T-cell (primary cell): ENCODE data around the gene CACNA1E. TPM values are rescaled to one million over a fixed set of nuclear protein-coding genes. Genes with fewer than 3 reads are reported as not detected.

Source experiments
- ATAC-seq, 4 experiments: fragments of 200-7000 bp in 3 of 4; fragments of 150-1000 bp in 1 of 4; cut with Tn5 transposase; replicated peaks in 1 of 4; 1 replicate in 3 of 4; 2 replicates in 1 of 4; pipeline ENCODE4 v1.10.0; 2021; ENCODE audit warnings: moderate library complexity in 3 of 4, mild to moderate bottlenecking in 2 of 4, moderate number of reproducible peaks in 1 of 4
- CTCF ChIA-PET, 2 donors: fragments of 300-600 bp; sonication (Branson Sonifier 250); formaldehyde crosslinking; loops; one replicate each; lab custom pipeline; 2022; ENCODE audit warnings: antibody characterized with exemption in 2 of 2; lab: Charles Lee
- POLR2A ChIA-PET, 2 donors: fragments of 300-600 bp; sonication (Branson Sonifier 250); formaldehyde crosslinking; loops; one replicate each; lab custom pipeline; 2022; ENCODE audit warnings: antibody characterized with exemption in 2 of 2; lab: Charles Lee
- DNase-seq, 35 experiments: peaks; one replicate each; pipeline versions ENCODE4 v3.0.0 to v3.0.0-alpha.2; 2013 to 2023
- H3K27ac ChIP-seq: one replicate; pipeline ENCODE4 v1.5.1; 2013; ENCODE audit warnings: low read length
- H3K27me3 ChIP-seq, 2 experiments: replicated peaks in 1 of 2; 1 replicate in 1 of 2; 2 replicates in 1 of 2; pipeline versions ENCODE4 v1.6.1 to v1.7.0; 2013; ENCODE audit warnings: low read length in 1 of 2, mixed read lengths in 1 of 2; ENCODE audit not compliant: control insufficient read depth in 2 of 2, insufficient read depth in 2 of 2; ENCODE audit errors: extremely low read depth in 1 of 2
- H3K36me3 ChIP-seq, 2 donors: 1 replicate in 1 of 2; 2 replicates in 1 of 2; pipeline versions ENCODE4 v1.6.1 to v1.7.0; 2013; ENCODE audit warnings: low read length in 1 of 2; ENCODE audit not compliant: control insufficient read depth in 2 of 2, insufficient read depth in 1 of 2; ENCODE audit errors: extremely low read depth in 1 of 2
- H3K4me1 ChIP-seq, 2 experiments: 1 replicate in 1 of 2; 2 replicates in 1 of 2; pipeline versions ENCODE4 v1.6.1 to v1.7.0; 2013; ENCODE audit warnings: low read length in 2 of 2, mixed read lengths in 1 of 2; ENCODE audit not compliant: insufficient read depth in 2 of 2, control insufficient read depth in 1 of 2; ENCODE audit errors: extremely low read depth in 1 of 2
- H3K4me3 ChIP-seq, 2 donors: 1 replicate in 1 of 2; 2 replicates in 1 of 2; pipeline versions ENCODE4 v1.5.1 to v1.7.0; 2013; ENCODE audit warnings: mild to moderate bottlenecking in 2 of 2, low read length in 1 of 2, moderate library complexity in 1 of 2; ENCODE audit not compliant: control insufficient read depth in 1 of 2; ENCODE audit errors: extremely low read depth in 1 of 2
- H3K9me3 ChIP-seq: 2 replicates; pipeline ENCODE4 v1.7.0; 2013
- H3K27ac Mint-ChIP-seq, 2 donors: one replicate each; pipeline ENCODE4 v1.8.0; 2020 to 2021; ENCODE audit warnings: mild to moderate bottlenecking in 2 of 2, mixed read lengths in 2 of 2
- H3K27me3 Mint-ChIP-seq, 2 donors: one replicate each; pipeline ENCODE4 v1.8.0; 2021 to 2022; ENCODE audit warnings: mixed read lengths in 2 of 2
- H3K36me3 Mint-ChIP-seq: one replicate; pipeline ENCODE4 v1.8.0; 2021; ENCODE audit warnings: mixed read lengths
- H3K4me1 Mint-ChIP-seq, 3 donors: one replicate each; pipeline ENCODE4 v1.8.0; 2020 to 2022; ENCODE audit warnings: mixed read lengths in 3 of 3, mild to moderate bottlenecking in 1 of 3
- H3K4me3 Mint-ChIP-seq, 3 donors: one replicate each; pipeline ENCODE4 v1.8.0; 2020 to 2022; ENCODE audit warnings: mild to moderate bottlenecking in 3 of 3, mixed read lengths in 3 of 3, moderate library complexity in 3 of 3
- H3K9me3 Mint-ChIP-seq, 3 donors: one replicate each; pipeline ENCODE4 v1.8.0; 2020 to 2022; ENCODE audit warnings: mixed read lengths in 3 of 3
- WGBS: methylation state at CpG from one replicate; pipeline ENCODE4 v1.1.5; 2013; ENCODE audit warnings: missing lambda C conversion rate; ENCODE audit not compliant: insufficient coverage; 5-methylcytosine and 5-hydroxymethylcytosine counted together
- total RNA-seq, 35 experiments: library from RNA in 6 of 35; stranded (reverse) in 6 of 35; fragments of 120-200 nt in 1 of 35; gene quantifications; one replicate each; pipeline versions ENCODE4 v1.2.1 to v1.2.4 and lab custom pipeline; 2013 to 2026

CACNA1E gene
- total RNA-seq, 5 donors from 2014 or later (not counting 1 experiment from before 2014, with no cell fraction given) = 0.03 to 0.10 (median 0.03) TPM; not detected in 2

DNA sequence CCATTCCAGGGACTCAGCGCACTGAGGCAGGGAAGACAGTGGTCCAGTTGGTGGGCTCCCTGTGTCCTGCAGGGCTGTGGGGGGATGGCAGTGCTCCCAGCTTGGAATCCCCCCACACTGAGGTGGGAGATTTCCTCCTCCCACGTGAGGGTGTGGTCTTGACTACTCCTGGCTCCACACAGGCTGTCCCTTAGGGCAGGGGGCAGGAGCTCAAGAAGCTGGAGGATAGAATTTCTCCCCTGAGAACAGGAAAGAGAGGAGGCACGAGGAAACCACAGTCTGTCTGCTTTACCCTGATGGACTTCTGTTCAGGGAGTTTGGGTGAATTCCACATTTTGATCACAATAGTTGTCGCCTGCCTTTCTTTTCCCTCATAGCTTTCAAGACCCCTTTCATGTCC lies 62.1 kb downstream of the CACNA1E start:
- no peak for DNase-seq
- Mint-ChIP-seq H3K9me3 (no peaks in the 10 kb centered on the region), H3K27ac (no peak overlapping the region), H3K36me3 (no peaks in the 10 kb centered on the region), H3K4me3 (no peak overlapping the region), H3K27me3 (peaks cover 38 to 46% of the 10 kb centered on the region in 2 donors), H3K4me1 (no peaks in the 10 kb centered on the region)
- Histone ChIP-seq H3K27ac (no peak overlapping the region), H3K27me3 (peaks cover 0 to 22% of the 10 kb centered on the region in 2 experiments), H3K36me3 (no peaks in the 10 kb centered on the region), H3K4me1 (no peaks in the 10 kb centered on the region), H3K9me3 (no peaks in the 10 kb centered on the region), H3K4me3 (no peak overlapping the region)
- POLR2A ChIA-PET = no interaction called here
- 50% methylated on average over 1 of the region's 4 CpGs for WGBS
- no peak for ATAC-seq
- CTCF ChIA-PET = no interaction called here

DNA sequence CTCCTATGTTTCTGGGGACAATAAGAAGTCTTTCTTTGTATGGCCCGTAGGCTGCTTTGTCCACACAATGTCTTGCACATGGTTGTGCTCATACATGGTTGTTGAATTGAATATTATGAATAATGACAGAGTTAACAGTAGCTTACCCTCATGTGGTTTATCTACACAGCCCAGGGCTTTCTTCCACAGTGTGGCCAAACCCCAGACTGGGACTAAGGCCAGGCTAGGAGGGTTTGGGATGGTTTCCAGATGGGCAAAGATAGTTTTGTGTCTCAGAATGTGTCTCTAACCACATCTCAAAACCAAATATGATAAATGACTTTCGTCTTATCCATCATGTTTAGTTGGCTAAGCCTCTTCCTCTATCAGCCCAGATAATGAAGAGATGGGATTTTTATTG lies 65.2 kb downstream of the CACNA1E start:
- no peaks in the 10 kb centered on the region for H3K36me3 Mint-ChIP-seq
- H3K9me3 ChIP-seq = no peaks in the 10 kb centered on the region
- H3K4me3 ChIP-seq = no peak overlapping the region
- no CpG with 5 or more reads among the region's 2 CpGs for WGBS
- H3K27ac ChIP-seq = no peak overlapping the region
- DNase-seq (no peak), ATAC-seq (no peak)
- POLR2A ChIA-PET = no interaction called here
- H3K27me3 ChIP-seq = peaks cover 0 to 22% of the 10 kb centered on the region in 2 experiments
- H3K36me3 ChIP-seq = no peaks in the 10 kb centered on the region
- H3K9me3 Mint-ChIP-seq = no peaks in the 10 kb centered on the region
- no peaks in the 10 kb centered on the region for H3K4me1 ChIP-seq
- no peaks in the 10 kb centered on the region for H3K4me1 Mint-ChIP-seq
- CTCF ChIA-PET = no interaction called here
- peaks cover 41 to 55% of the 10 kb centered on the region in 2 donors for H3K27me3 Mint-ChIP-seq
- H3K27ac Mint-ChIP-seq = no peak overlapping the region
- no peak overlapping the region for H3K4me3 Mint-ChIP-seq

GRCh38 chr1:181551249-181551648 lies 67.9 kb downstream of the CACNA1E start:
- no peak overlapping the region for H3K27ac Mint-ChIP-seq
- no peaks in the 10 kb centered on the region for H3K36me3 Mint-ChIP-seq
- no peaks in the 10 kb centered on the region for H3K9me3 Mint-ChIP-seq
- H3K27me3 Mint-ChIP-seq = peaks cover 33 to 46% of the 10 kb centered on the region in 2 donors
- no peak overlapping the region for H3K27ac ChIP-seq
- H3K36me3 ChIP-seq = no peaks in the 10 kb centered on the region
- H3K4me1 ChIP-seq = no peaks in the 10 kb centered on the region
- peaks cover 0 to 12% of the 10 kb centered on the region in 2 experiments for H3K27me3 ChIP-seq
- H3K4me3 Mint-ChIP-seq = no peak overlapping the region
- ChIA-PET POLR2A (no interaction called here), CTCF (interaction anchor here in 1 of 2 donors (0.7 kb wide), 1 partner anchor 468 kb away, joined by 3 read pairs; no protein-coding TSS in a partner anchor)
- DNase-seq = no peak
- no peaks in the 10 kb centered on the region for H3K4me1 Mint-ChIP-seq
- no peak for ATAC-seq
- 54% methylated on average over 5 of the region's 6 CpGs for WGBS
- no peak overlapping the region for H3K4me3 ChIP-seq
- H3K9me3 ChIP-seq = no peaks in the 10 kb centered on the region

- Histone ChIP-seq H3K27me3 (peaks cover 0 to 12% of the 10 kb centered on the region in 2 experiments), H3K4me1 (no peaks in the 10 kb centered on the region), H3K9me3 (no peaks in the 10 kb centered on the region), H3K36me3 (no peaks in the 10 kb centered on the region), H3K27ac (no peak overlapping the region), H3K4me3 (no peak overlapping the region)
- DNase-seq = no peak
- H3K36me3 Mint-ChIP-seq = no peaks in the 10 kb centered on the region
- POLR2A ChIA-PET = no interaction called here
- H3K9me3 Mint-ChIP-seq = no peaks in the 10 kb centered on the region
- H3K4me3 Mint-ChIP-seq = no peak overlapping the region
- WGBS = 65% methylated on average over 3 of the region's 3 CpGs
- ATAC-seq = no peak
- H3K4me1 Mint-ChIP-seq = no peaks in the 10 kb centered on the region
- peaks cover 31 to 41% of the 10 kb centered on the region in 2 donors for H3K27me3 Mint-ChIP-seq
- H3K27ac Mint-ChIP-seq = no peak overlapping the region
- CTCF ChIA-PET = interaction anchor here in 1 of 2 donors (0.7 kb wide), 1 partner anchor 467 kb away, joined by 3 read pairs; no protein-coding TSS in a partner anchor
Observed at GRCh38 chr1:181551754-181552153, 68.4 kb downstream of the CACNA1E start.

DNA sequence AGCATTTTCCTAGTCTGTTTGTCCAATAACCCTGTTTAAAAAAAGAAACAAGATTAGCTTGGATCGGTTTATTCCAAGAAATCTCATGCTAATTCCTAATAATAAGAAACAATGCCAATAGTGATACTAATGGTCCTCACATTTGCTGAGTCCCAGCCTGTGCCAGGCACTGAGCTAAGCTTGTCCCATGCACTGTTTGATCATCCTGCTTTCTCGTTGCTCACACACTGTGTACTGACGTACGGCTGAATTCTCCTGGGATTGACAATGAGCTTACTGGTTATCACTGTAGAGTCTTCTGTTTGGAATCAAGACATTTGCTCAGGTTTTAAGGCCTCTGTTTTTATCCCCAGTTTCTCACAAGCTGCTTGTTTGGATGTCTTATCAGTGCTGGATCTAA lies 71.1 kb downstream of the CACNA1E start:
- H3K27me3 Mint-ChIP-seq = peaks cover 12 to 20% of the 10 kb centered on the region in 2 donors

GRCh38 chr1:181556631-181557030 lies 73.3 kb downstream of the CACNA1E start:
- H3K27me3 ChIP-seq = peaks cover 0 to 17% of the 10 kb centered on the region in 2 experiments
- DNase-seq (no peak), ATAC-seq (no peak)
- Mint-ChIP-seq H3K36me3 (no peaks in the 10 kb centered on the region), H3K4me3 (no peak overlapping the region), H3K9me3 (no peaks in the 10 kb centered on the region), H3K27me3 (peaks cover 3 to 15% of the 10 kb centered on the region in 2 donors), H3K4me1 (no peaks in the 10 kb centered on the region), H3K27ac (no peak overlapping the region)
- H3K9me3 ChIP-seq = no peaks in the 10 kb centered on the region
- no peak overlapping the region for H3K4me3 ChIP-seq
- H3K27ac ChIP-seq = no peak overlapping the region
- no CpG with 5 or more reads among the region's 2 CpGs for WGBS
- H3K36me3 ChIP-seq = no peaks in the 10 kb centered on the region
- no peaks in the 10 kb centered on the region for H3K4me1 ChIP-seq
- ChIA-PET POLR2A (no interaction called here), CTCF (no interaction called here)

More for the DNA sequence above, 71.1 kb downstream of the CACNA1E start:
- ChIA-PET POLR2A (no interaction called here), CTCF (no interaction called here)
- Histone ChIP-seq H3K36me3 (no peaks in the 10 kb centered on the region), H3K4me3 (no peak overlapping the region), H3K27me3 (peaks cover 0 to 14% of the 10 kb centered on the region in 2 experiments), H3K27ac (no peak overlapping the region), H3K9me3 (no peaks in the 10 kb centered on the region), H3K4me1 (no peaks in the 10 kb centered on the region)
- Mint-ChIP-seq H3K4me1 (no peaks in the 10 kb centered on the region), H3K36me3 (no peaks in the 10 kb centered on the region), H3K27ac (no peak overlapping the region), H3K9me3 (no peaks in the 10 kb centered on the region), H3K4me3 (no peak overlapping the region)
- DNase-seq (no peak), ATAC-seq (no peak)
- 60% methylated on average over 2 of the region's 4 CpGs for whole genome bisulfite sequencing

GRCh38 chr1:181557313-181557712 lies 74.0 kb downstream of the CACNA1E start:
- H3K27me3 Mint-ChIP-seq = peaks cover 0 to 8% of the 10 kb centered on the region in 2 donors
- WGBS = 61% methylated on average over 4 of the region's 4 CpGs
- no peak for ATAC-seq

More at GRCh38 chr1:181557313-181557712, 74.0 kb downstream of the CACNA1E start:
- H3K36me3 Mint-ChIP-seq = no peaks in the 10 kb centered on the region
- CTCF ChIA-PET = no interaction called here
- no peaks in the 10 kb centered on the region for H3K9me3 Mint-ChIP-seq
- no peak overlapping the region for H3K27ac ChIP-seq
- no peak for DNase-seq
- H3K27ac Mint-ChIP-seq = no peak overlapping the region
- no peaks in the 10 kb centered on the region for H3K9me3 ChIP-seq
- no peak overlapping the region for H3K4me3 ChIP-seq
- peaks cover 0 to 17% of the 10 kb centered on the region in 2 experiments for H3K27me3 ChIP-seq
- no peaks in the 10 kb centered on the region for H3K4me1 ChIP-seq
- no peaks in the 10 kb centered on the region for H3K36me3 ChIP-seq
- no peaks in the 10 kb centered on the region for H3K4me1 Mint-ChIP-seq
- POLR2A ChIA-PET = no interaction called here
- no peak overlapping the region for H3K4me3 Mint-ChIP-seq
